Right lung (tissue), 10 donors: ENCODE results near the gene TAS2R10. TPM values are rescaled to one million over a fixed set of nuclear protein-coding genes. Genes with fewer than 3 reads are reported as not detected.
"Not testable (repeated sequence)": the region's sequence is repeated elsewhere in the genome, so short reads cannot be mapped to it uniquely, and the experiment has no call there.

Experiments
- DNase-seq, 2 donors: peaks; one replicate each; pipeline ENCODE4 v3.0.0-alpha.2; 2013
- long read RNA-seq, 8 donors: transcript quantifications; one replicate each; lab custom pipeline, GENCODE V29; 2026
- polyA plus RNA-seq, 5 donors: library from polyadenylated mRNA; unstranded; fragments of 120-200 nt; gene quantifications; one replicate each; pipeline versions ENCODE4 v1.2.1 to v1.2.3, GENCODE V29; 2013; ENCODE audit warnings: inconsistent platforms in 1 of 5, low replicate concordance in 1 of 5; ENCODE audit not compliant: insufficient read length in 5 of 5, insufficient read depth in 1 of 5

Gene TAS2R10, protein sequence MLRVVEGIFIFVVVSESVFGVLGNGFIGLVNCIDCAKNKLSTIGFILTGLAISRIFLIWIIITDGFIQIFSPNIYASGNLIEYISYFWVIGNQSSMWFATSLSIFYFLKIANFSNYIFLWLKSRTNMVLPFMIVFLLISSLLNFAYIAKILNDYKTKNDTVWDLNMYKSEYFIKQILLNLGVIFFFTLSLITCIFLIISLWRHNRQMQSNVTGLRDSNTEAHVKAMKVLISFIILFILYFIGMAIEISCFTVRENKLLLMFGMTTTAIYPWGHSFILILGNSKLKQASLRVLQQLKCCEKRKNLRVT
- polyA plus RNA-seq = 1 to 10 TPM; 1.1 to 3.5 (median 2.4) TPM
- long read RNA-seq, donor 1 = 0 reads
- long read RNA-seq, donor 2 = 0 reads
- long read RNA-seq, donor 3 = 0 reads
- long read RNA-seq, donor 4, partial matches to known transcripts = 0 of 1 reads
- long read RNA-seq, donor 4, other reads (novel, unspliced or antisense) = 0 of 1 reads
- long read RNA-seq, donor 5, partial matches to known transcripts = 0 of 1 reads
- long read RNA-seq, donor 5, other reads (novel, unspliced or antisense) = 0 of 1 reads
- long read RNA-seq, donor 6, partial matches to known transcripts = 0 of 1 reads
- long read RNA-seq, donor 6, other reads (novel, unspliced or antisense) = 0 of 1 reads
- long read RNA-seq, donor 7, partial matches to known transcripts = 0 of 1 reads
- long read RNA-seq, donor 7, other reads (novel, unspliced or antisense) = 0 of 1 reads
- long read RNA-seq, donor 8 = 0 reads

DNA sequence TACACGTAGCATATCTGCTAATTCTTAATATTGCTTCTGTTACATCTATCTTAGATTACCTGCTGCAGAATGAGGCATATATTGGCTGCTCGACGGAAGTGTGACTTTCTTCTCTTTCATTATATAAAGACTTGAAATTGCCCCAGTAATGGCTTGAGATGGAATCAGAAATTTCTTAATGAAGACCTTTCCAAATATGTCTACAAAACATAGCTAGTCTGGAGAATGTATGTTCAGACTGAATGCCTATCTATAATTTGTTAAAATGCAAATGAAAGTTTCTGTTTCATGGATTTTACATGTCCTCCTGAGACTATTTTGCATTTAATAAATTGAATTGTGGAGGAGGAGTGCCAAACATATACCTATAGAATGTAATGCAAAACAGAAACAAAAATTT, at the start of gene TAS2R10:
TAS2R10 (minus strand) TSS at position 101 of the 400 bp plus-strand sequence; CDS start at position 12, 89 bp downstream.
- no peak for DNase-seq

DNA sequence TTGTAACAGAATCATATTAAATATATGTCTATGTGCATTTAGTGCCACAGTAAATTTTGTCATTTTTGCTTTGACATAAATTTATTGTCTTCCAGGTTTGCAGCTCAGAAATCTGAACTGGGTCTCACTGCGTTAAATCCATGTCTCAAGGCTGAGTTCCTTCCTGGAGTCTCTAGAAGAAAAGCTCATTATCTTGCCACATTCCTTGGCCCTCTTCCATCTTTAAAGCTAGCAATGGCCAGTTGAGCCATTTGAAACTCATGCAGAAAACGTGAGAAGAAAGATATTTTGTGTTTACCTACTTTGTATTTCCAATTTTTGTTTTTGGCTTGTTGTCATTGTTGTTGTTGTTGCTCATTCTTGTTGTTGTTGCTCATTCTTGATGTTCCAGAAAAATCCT, 47.2 kb upstream of the TAS2R10 start:
- DNase-seq = peak in 1 of 2 donors; percentile 16

- DNase-seq = no peak
Observed at GRCh38 chr12:10867381-10867780, 41.2 kb upstream of the TAS2R10 start.

GRCh38 chr12:10863512-10864218, 37.5 kb upstream of the TAS2R10 start:
- DNase-seq = no peak

- no peak for DNase-seq
Observed at GRCh38 chr12:10861366-10861765, 35.2 kb upstream of the TAS2R10 start.

GRCh38 chr12:10855807-10856206, 29.6 kb upstream of the TAS2R10 start:
- no peak for DNase-seq

GRCh38 chr12:10853776-10854175, 27.6 kb upstream of the TAS2R10 start:
- DNase-seq = no peak

DNA sequence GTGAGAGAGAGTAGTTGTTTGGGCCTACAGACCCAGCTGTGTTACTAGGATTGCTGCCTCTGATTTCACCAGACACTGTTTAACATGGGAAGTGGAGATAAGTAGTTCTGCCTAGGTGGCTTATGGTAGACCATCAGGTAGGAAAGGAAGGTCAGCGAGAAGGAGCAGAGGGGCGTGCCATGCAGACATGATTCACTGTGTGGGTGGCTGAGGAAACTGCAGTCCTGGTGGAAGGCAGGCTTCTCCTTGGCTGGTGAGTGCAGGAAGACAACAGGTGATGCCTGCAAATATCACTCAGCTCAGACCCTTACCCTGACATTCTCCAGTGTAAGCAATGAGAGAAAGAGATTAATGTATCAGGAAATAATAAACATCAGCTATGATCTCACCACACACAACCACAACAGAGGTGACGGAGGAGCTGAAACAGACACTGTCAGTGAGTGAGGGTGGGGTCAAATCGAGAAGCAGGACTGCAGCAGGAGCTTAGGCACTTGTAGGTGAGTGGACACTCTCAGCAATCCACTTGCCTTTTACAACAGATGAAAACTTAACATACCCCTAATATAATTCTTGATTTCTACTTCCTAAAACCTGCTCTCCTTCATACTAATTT, 25.2 kb upstream of the TAS2R10 start:
- no peak for DNase-seq

DNA sequence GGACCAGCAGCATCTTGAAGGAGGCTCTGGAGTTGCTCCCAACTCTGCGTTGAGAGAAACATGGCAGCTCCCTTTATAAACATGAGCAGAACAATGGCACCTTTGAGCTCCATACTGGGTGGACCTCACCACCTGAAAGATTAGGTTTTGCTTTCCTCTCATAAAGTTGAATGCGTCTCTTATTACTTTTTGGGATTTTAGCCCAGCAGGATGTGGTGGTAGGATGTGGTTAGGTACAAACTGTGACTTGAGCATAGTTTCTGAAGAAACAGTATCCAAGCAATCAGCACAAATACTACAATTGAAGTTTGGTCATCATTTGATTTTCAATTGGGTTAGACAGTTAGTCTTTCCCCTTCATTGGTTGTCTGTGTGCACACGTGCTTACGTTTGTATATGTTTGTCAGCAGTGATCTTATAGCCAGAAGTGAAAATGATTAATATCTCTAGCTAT, 23.3 kb upstream of the TAS2R10 start, which contains the start of gene PRR4:
PRR4 (minus strand) TSS at position 51 of the 454 bp plus-strand sequence; CDS start at position 13, 38 bp downstream.
- no peak for DNase-seq

DNA sequence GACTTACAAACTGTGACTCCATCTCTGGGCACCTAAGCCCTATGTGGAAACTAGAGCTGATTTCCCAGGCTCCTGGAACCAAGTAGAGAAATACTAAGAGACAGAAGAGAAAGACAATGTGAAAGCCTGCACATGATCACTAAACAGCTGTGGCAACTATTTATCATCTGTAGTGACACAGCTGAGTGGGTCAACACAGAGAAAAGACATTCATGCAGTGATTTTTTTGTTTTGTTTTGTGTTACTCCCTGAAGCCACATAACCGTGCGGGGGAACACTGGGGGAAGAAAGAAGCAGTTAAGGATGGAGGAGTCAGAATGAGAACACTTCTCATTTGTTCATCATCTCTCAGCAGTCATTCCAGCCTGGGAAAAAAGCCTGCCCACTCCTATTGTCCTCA, 21.6 kb upstream of the TAS2R10 start:
- no peak for DNase-seq

DNA sequence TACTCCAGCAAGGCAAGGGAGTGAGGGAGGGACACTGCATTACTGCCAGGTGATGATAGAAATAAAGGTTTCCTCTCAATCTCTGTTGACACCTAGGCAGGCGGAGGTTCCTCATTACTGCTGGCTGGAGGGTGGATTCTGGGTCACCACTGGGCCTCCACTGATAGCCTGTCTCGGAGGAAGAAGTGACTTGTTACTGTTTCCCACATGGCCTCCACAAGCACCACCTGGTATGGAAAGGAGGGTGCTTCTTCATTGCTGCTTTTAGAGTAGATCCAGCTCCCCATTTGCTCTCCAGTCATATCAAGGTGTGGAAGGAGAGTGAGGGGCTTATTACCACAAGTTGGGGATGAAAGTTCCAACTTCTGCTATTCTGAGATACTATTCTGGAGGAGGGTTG, 16.7 kb upstream of the TAS2R10 start:
- no peak for DNase-seq

GRCh38 chr12:10838461-10838860, 12.3 kb upstream of the TAS2R10 start:
- DNase-seq = no peak

- no peak for DNase-seq
Observed at GRCh38 chr12:10829994-10830393, 3.8 kb upstream of the TAS2R10 start.

DNA sequence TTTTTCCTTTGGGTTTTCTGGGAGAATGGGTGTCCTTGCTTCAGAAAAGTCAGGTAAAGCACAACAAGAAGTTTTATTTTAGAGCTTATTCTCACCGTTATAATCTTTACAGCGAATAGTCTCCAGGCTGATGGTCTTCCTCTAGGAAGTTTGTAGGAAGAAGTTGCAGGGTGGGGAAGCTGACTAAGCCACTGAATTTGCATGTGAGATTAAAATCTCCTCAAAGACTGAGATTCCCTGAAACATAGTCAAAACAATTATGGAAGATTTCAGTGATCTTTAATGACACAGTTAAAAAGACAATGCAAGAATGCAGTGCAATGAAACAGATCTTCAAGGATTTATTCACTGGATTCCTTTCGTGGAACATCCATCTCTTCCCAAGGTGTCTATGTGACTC, 1.2 kb downstream of the TAS2R10 start:
- no peak for DNase-seq

- no peak for DNase-seq
Observed at GRCh38 chr12:10811883-10812536, 14.1 kb downstream of the TAS2R10 start.

- no peak for DNase-seq
Observed at GRCh38 chr12:10810068-10810467, 16.1 kb downstream of the TAS2R10 start, which contains the start of gene TAS2R9. TSS of gene TAS2R9 (minus strand) at chr12:10810168. CDS start at chr12:10810075, 93 bp downstream.

DNA sequence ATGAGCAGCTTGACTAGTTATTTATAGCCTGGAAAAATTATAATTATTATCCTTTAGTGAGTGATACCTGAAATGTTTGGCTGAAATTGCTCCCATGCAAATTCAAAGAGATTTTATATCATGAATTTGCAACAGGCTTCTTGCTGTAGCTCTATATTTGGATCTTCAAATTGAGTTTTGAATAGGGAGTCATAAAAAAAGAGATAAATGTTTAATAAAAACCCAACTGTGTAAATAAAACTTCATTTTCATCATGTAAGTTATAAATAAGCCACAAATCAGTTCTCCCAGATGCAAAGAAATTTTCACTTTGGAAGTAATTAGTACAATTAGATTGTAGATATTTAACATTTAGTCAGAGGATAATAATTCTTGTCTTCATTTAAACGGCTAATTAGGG, 19.0 kb downstream of the TAS2R10 start, which contains the start of gene TAS2R8:
TAS2R8 (minus strand) TSS at position 101 of the 400 bp plus-strand sequence. CDS start 306 bp downstream, outside the sequence.
- DNase-seq = no peak

- no peak for DNase-seq
Observed at GRCh38 chr12:10802587-10802986, 23.6 kb downstream of the TAS2R10 start, which contains the start of gene TAS2R7. TSS of gene TAS2R7 (minus strand) at chr12:10802627. CDS start at chr12:10802570, 57 bp downstream.

GRCh38 chr12:10801741-10802140, 24.4 kb downstream of the TAS2R10 start:
- no peak for DNase-seq

DNA sequence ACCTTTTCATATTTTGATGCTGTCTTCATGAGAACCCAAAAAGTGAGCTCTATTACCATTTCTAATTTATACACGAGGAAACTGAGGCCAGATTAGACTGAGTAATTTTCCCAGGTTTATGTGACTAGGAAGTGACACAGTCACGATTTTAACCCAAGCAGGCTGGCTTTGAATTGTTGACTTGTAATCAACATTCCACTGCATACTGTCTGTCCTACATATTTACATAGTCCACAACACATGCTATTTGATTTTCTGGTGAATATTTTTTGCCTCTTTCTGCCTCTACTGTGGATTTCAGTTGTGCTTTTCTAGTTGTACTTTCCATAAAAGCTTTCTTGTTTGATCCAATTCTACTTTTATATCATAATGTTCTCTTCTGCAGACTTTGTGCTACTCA, 31.9 kb downstream of the TAS2R10 start:
- DNase-seq = no peak

DNA sequence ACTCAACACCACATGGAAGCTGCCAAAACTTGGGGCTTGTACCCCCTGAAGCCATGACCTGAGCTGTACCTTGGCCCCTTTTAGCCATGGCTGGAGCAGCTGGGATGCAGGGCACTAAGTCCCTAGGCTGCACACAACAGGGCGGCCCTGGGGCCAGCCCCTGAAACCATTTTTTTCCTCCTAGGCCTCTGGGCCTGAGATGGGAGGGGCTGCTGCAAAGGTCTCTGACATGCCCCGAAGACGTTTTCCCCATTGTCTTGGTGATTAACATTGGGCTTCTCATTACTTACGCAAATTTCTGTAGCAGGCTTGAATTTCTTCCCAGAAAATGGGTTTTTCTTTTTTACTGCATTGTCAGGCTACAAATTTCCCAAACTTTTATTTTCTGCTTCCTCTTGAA, 34.4 kb downstream of the TAS2R10 start:
- DNase-seq = not testable (repeated sequence)
